ENCODE results near the gene FREM1.
"Not testable (repeated sequence)": the region's sequence is repeated elsewhere in the genome, so short reads cannot be mapped to it uniquely, and the experiment has no call there.

Gene FREM1

GRCh38 chr9:14909961-14910805 is at the start of gene FREM1:
Gene FREM1, minus strand, starts transcription at chr9:14910428. Its CDS starts 41,451 bp downstream, at chr9:14868977.
- no peak for DNase-seq

DNA sequence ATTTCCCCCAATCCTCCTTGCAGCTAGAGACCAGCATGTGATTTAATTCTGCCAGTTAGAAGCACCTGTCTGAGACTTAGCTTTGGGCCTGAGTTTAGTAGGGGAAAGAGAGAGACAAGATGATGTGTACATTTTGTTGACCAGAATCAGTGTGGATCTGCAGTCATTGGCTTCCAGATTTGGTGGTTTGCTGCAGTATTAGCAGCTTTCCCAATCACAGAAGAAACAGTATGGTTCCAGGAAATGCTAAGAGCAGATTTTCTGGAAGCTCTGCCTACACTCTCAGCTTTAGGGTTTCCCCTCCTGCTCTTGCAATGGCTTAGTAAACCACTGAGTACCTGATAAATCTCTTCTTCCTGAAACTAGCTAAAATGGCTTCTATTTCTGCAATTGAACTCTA is 48.8 kb upstream of the FREM1 start:
- no peak for DNase-seq

DNA sequence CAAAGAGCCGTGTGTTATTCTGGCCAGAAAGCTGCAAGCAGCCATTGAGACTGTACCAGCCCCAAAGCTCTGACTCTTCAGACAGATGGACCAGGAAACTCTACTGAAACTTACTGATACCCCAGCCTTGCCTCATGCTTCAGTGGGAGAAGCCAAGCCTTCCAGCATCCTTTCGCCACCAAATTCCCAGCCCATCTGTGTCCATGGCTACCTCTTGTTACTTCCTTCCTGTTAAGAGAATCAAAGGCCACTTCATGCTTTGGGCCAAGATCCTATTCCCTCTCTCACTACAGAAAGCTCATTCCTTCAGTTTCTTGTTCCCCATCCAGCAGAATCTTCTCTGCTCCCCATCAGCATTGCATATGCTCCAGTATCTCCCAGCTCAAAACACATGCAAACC is 46.9 kb upstream of the FREM1 start:
- no peak for DNase-seq

GRCh38 chr9:14956208-14956607 is 46.0 kb upstream of the FREM1 start:
- DNase-seq = no peak

DNA sequence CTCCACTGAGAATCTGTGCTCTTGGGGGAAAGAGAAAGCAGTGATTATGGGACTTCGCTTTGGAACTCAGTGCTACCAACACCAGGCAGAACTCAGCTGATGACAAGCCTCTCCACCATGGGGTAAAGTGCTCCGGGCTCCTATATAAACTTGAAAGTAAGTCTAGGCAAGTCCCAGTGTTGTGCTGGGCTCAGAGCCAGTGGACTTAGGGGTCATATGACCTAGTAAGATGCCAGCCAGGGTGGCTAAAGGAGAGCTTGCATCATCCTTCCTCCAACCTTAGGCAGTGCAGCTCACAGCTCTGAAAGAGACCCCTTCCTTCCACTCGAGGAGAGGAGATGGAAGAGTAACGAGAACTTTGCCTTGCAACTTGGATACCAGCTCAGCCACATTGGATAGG is 35.1 kb upstream of the FREM1 start:
- DNase-seq = no peak

DNA sequence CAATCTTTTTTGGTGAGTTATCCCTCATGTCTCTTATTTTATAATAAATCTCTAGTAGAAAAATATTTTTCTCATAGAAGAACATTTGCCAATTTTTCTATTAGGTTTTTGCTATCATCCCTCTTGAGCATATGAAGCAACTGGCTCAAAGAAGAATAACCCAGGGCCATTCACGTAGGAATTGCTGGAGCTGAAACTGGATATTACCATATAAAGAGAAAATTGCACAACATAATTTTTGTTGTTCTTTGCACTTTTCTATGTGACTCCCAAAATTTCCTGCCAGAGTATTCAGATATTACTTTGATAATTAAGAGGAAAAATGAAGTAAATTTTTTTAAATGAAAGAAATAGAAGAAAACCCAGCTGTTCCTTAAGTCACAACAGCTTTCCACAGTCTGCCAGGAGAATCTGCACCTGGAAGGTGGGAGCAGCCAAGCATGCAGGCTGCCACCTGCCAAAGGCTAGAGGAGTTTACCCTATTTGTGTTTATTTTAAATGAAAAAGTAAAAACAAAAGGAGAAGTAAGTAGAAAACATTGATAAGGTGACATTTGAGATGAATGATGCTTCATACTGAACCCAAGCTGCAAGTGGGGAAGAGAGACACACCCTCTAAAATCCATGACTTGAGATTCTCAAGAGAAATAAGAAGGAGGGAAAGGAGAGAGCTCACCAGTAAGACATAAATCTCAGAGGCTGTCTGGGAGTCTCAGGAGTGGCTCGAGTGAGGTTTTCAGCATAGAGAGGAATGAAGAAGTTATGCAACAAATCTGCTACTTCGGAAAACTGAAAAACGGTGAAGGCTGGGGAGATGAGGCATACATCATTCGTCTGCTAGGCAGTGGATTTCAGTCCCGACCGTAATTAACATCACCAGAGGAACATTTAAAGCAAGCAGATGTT is 31.5 kb upstream of the FREM1 start:
- DNase-seq = no peak

- DNase-seq = no peak
Measured at GRCh38 chr9:14939378-14939777, 29.1 kb upstream of the FREM1 start.

DNA sequence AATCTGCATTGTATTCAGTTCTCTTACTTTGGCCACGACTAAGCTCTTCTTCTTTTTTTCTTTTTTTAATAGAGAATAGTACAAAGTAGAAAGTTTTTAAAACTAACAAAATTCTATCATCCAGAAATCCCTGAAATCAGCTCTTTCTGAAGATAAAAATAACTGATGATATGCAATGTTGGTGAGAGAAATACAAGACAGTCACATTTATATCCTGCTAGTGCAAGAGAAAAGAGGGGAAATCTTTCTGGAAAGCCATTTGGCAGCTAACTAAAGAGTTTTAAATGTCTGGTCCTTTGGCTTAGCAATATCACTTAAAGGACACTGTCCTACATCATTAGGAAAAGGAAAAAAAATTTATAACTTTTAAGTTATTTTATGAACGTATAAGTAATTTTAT is 27.0 kb upstream of the FREM1 start:
- DNase-seq = no peak

GRCh38 chr9:14936491-14936890 is 26.3 kb upstream of the FREM1 start:
- DNase-seq = no peak

- no peak for DNase-seq
Measured at GRCh38 chr9:14935964-14936363, 25.7 kb upstream of the FREM1 start.

GRCh38 chr9:14935106-14935751 is 25.0 kb upstream of the FREM1 start:
- no peak for DNase-seq

DNA sequence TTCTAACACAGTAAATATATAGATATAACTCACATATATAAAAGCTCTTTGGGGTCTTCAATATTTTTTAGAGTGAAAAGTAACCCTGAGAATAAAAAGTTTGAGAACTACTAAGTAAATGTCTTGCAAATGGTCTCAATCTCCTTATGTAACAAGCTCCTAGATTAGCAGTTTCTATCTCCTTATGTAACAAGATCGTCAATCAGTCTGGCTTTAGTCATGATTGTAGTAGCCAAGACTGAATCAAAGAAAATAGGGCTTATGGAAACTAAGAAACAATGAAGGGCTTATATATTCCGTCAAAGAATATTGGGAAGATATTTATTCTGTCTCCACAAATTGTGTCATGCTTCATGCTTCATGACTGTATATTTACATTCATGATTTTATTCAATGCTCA is 22.4 kb upstream of the FREM1 start:
- no peak for DNase-seq

- DNase-seq = no peak
Measured at GRCh38 chr9:14932231-14932630, 22.0 kb upstream of the FREM1 start.

- DNase-seq = no peak
Measured at GRCh38 chr9:14926941-14927624, 16.9 kb upstream of the FREM1 start.

DNA sequence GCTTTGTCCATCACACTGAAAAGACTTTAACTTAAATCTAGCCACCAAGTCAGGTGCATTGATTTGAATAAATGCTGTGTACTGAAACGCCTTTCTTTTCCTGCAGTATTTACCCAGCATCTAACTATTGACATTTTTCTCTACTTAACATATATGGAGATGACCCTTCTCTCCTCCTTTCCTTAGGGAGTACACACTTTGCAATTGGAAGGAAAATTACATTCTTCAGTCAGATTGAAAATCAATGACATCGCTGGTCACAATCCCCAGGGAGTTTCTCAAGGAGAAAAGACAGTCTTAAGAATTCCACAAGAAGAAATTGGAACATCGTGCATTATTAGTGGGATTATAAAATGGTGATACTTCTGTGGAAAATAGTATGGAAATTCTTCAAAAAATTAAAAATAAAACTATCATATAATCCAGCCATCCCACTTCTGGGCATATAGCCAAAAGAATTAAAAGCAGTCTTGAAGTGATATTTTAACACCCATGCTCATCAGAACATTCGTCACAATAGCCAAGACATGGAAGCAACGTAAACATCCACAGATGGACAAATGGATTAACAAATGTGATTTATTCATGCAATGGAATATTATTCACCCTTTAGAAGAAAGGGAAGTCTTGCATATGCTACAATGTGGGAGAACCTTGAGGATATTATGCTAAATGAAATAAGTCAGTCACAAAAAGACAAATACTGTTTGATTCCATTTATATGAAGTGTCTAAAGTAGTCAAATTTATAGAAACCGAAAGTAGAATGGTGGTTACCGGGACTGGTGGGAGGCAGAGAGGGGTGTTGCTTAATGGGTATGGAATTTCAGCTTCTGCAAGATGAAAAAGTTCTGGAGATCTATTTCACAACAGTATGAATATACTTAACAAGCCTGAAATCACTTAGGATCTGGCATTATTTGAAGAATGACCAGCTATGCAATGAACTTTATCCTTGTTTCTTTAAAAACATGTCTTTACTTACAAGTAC is 14.3 kb upstream of the FREM1 start:
- DNase-seq = no peak

GRCh38 chr9:14923701-14924100 is 13.5 kb upstream of the FREM1 start:
- no peak for DNase-seq

GRCh38 chr9:14920805-14921204 is 10.6 kb upstream of the FREM1 start:
- DNase-seq = not testable (repeated sequence)

DNA sequence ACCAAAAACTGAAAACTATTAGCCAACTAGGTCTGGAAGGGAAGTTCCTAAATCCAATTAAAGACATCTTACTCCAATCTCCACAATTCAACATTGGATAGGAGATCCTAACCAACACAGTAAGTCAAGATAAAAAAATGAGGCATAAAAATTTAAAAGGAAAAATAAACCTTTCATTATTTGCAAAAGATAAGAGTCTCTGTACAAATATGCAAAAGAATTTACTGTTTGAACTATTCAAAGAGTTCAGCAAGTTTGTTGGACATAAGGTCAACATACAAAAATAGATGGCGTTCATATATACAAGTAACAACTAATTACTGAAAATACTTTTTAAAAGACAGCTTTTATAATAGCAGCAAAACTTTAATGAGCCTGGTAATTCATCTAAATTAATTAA is 3.1 kb upstream of the FREM1 start:
- no peak for DNase-seq

DNA sequence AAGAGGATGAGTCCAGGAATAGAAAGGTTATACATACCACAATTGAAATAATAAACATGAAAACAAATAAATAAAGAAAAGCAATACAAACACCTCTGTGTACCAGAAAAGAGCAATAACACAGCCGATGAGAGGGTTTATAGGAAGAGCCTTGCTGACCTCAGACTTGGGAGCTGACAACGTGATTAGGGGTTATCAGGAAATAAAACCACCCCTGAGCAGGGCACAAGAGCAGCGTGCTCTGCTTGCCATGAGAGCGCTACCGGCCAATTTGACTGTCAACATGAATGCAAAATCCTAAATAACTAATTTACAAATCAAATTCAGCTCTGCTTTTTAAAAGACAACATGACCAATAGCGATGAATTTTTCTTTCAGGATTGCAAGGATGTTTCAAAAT is 2.6 kb upstream of the FREM1 start:
- DNase-seq = no peak

GRCh38 chr9:14911046-14911445 is 818 bp upstream of the FREM1 start:
- DNase-seq = no peak

DNA sequence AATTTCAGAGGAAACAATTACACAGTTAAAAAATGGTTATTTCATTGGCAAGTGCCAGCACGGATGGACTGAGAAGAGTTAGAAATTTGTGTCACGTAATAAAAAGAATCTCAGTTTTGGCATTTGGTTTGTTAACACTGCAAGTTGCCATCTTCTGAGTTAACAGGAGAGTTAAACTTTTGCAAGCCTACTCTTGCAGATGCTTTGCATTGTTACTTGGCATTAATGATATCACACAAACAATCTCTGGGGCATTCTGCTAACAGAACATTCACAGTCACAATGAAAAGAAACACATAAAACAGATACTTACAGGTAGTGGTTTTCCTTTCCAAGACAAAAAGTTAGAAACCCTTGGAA is 647 bp downstream of the FREM1 start:
- DNase-seq = no peak

GRCh38 chr9:14909181-14909580 is 1.0 kb downstream of the FREM1 start:
- no peak for DNase-seq
